ENCODE measurements around the gene PLA2G1B.
A peak's percentile ranks its signal among the peaks of the same experiment; 100 is the strongest.

PLA2G1B gene

GRCh38 chr12:120324841-120325417 lies 2.6 kb downstream of the PLA2G1B start:
- DNase-seq (ENCODE audit: low read depth, low spot score): no peak

- no peak for DNase-seq (ENCODE audit: low read depth, low spot score)
These were observed 3.8 kb downstream of the PLA2G1B start for GRCh38 chr12:120323772-120324171.

GRCh38 chr12:120321382-120322202 lies 6.0 kb downstream of the PLA2G1B start:
- DNase-seq (ENCODE audit: low read depth, low spot score): no peak

- DNase-seq (ENCODE audit: low read depth, low spot score): peak; percentile 100
These were observed 10.1 kb downstream of the PLA2G1B start for GRCh38 chr12:120317224-120318105.

- DNase-seq (ENCODE audit: low read depth, low spot score): no peak
These were observed 10.8 kb downstream of the PLA2G1B start for GRCh38 chr12:120316798-120317223.

GRCh38 chr12:120314220-120314619 lies 13.4 kb downstream of the PLA2G1B start:
- no peak for DNase-seq (ENCODE audit: low read depth, low spot score)

GRCh38 chr12:120301962-120302815 lies 25.4 kb downstream of the PLA2G1B start, which contains the start of gene SIRT4:
SIRT4 (plus strand) TSS chr12:120302321; CDS start chr12:120303562, 1,241 bp downstream.
- DNase-seq (ENCODE audit: low read depth, low spot score): peak; percentile 84

- DNase-seq (ENCODE audit: low read depth, low spot score): peak; percentile 66
These were observed 34.7 kb downstream of the PLA2G1B start, which contains the start of gene RNU4-1 for GRCh38 chr12:120292661-120293531. RNU4-1 (minus strand) TSS chr12:120293237.

GRCh38 chr12:120292411-120292660 lies 35.2 kb downstream of the PLA2G1B start:
- no peak for DNase-seq (ENCODE audit: low read depth, low spot score)

- no peak for DNase-seq (ENCODE audit: low read depth, low spot score)
These were observed 36.8 kb downstream of the PLA2G1B start for GRCh38 chr12:120290609-120291305.

- DNase-seq (ENCODE audit: low read depth, low spot score): no peak
These were observed 40.1 kb downstream of the PLA2G1B start for GRCh38 chr12:120287491-120287890.

GRCh38 chr12:120286768-120287490 lies 40.6 kb downstream of the PLA2G1B start:
- DNase-seq (ENCODE audit: low read depth, low spot score): no peak

GRCh38 chr12:120284381-120284780 lies 43.2 kb downstream of the PLA2G1B start:
- DNase-seq (ENCODE audit: low read depth, low spot score): no peak

- no peak for DNase-seq (ENCODE audit: low read depth, low spot score)
These were observed 44.3 kb downstream of the PLA2G1B start for GRCh38 chr12:120283318-120283717.

- DNase-seq (ENCODE audit: low read depth, low spot score): no peak
These were observed 49.2 kb downstream of the PLA2G1B start for GRCh38 chr12:120278137-120279069.

GRCh38 chr12:120276734-120277133 lies 50.8 kb downstream of the PLA2G1B start:
- DNase-seq (ENCODE audit: low read depth, low spot score): no peak

Measured in activated CD4-positive, CD25-positive, alpha-beta regulatory T cell treated with anti-CD3 and anti-CD28 coated beads, Interleukin-2, amount 50 U/mL, for 16 hours (primary cell).